GM18526 (cell line): ENCODE data around the gene COX14.

ENCODE experiments used
- POLR2A ChIP-seq: IDR thresholded peaks from 3 replicates; pipeline ENCODE4 v1.6.1; 2011; ENCODE audit not compliant: insufficient read length; ENCODE audit errors: extremely low read depth

COX14 gene

DNA sequence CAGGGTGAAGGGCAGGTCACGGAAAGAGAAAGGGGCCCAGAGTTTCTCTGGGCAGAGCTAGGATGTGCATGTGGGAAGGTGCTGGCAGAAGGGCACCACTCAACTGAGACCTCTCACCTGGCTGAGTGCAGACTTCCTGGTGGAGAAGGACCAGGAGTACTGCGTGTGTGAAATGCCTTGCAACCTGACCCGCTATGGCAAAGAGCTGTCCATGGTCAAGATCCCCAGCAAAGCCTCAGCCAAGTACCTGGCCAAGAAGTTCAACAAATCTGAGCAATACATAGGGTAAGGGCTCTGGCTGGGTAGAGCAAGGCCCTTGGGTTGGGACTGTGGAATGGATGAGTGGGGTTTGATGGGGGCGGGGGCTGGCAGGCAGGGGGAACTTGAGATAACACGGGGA lies 32.3 kb upstream of the COX14 start:
- TF ChIP-seq POLR2A: no peak

DNA sequence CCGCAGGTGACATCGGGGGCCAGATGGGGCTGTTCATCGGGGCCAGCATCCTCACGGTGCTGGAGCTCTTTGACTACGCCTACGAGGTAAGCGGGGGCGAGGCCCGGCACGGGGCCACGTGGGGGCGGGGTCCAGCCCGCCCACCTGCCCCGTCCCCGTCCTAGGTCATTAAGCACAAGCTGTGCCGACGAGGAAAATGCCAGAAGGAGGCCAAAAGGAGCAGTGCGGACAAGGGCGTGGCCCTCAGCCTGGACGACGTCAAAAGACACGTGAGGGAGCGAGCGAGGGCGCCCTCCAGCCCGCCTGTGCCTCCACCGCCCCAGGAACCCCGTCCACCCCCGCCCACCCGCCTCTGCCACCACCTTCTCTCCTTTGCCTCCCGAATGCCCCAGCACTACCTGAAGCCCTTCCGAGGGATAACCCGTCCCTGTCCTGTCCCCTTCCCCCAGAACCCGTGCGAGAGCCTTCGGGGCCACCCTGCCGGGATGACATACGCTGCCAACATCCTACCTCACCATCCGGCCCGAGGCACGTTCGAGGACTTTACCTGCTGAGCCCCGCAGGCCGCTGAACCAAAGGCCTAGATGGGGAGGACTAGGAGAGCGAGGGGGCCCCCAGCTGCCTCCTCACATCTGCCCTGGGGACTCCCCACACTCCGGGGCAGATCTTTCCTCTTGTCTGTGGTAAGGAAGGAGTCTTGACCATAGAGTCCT lies 30.8 kb upstream of the COX14 start:
- TF ChIP-seq POLR2A: no peak

DNA sequence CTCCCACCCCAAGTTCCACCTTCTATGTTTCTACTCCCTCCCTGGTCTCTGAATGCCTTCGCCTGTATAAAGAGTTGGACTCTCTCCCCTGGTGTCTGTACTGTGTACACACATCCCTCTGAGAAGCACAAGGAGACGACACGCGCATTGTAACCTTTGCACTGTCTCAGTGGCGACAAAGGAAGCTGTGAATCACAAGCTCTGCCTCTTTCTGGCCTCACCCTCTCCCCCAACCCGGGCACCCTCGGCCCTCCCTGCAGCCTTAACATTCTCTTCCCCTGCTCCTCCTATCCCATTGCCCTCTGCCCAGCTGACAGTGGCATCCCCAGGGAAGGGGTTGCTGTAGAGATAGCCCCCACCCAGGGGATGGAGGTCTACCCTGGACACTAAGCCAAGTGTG lies 29.4 kb upstream of the COX14 start:
- TF ChIP-seq POLR2A: no peak

DNA sequence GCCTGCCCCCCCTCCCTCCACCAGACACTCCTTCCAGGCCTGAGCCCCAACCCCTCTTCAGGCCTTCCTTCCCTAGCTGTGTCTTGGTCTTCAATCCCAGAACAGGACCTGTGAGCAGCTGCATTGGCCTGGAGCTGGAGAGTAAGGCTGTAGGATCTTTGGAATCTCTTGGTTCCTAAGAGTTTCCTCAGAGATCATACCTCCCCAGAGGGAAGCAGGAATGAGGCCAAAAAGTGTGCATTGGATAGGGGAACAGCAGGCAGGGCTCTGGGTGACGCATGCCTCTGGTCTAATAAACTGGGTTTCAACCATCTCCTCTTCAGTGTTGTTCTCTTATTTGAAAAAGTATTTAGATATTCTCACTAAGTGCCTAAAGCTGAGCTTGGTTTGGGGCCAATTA lies 28.7 kb upstream of the COX14 start:
- no peak for TF ChIP-seq POLR2A

DNA sequence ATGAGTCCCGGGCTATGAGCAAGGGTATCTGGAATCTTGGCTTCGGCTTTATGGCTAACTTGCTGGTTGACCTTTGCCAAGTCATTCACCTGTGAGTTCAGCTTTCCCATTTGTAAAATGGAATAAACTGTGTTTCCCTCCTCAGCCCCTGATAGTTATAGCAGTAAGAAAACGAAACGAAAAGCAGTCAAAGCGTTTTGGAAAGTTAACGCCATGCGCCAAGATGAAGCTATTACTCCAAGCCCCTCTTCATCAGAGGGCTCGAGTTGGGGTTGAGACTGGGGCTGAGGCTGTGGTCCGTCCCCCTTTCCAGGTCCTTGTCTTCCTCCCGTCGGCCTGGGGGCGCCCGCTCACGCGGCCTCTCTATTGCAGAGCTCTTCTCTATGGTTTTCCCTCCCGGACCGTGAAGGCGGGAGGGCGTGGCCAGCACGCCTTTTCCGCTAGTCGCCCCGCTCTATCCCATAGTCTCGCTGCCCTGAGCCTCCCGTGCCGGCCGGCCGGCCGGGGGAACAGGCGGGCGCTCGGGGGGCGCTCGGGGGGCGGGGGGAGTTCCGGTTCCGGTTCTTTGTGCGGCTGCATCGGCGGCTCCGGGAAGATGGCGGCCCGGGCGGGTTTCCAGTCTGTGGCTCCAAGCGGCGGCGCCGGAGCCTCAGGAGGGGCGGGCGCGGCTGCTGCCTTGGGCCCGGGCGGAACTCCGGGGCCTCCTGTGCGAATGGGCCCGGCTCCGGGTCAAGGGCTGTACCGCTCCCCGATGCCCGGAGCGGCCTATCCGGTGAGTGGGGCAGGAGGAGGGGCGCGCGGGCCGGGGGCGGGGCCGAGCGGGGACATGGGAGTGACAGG lies 27.0 kb upstream of the COX14 start, which contains the start of gene SMARCD1:
Gene SMARCD1, plus strand, starts transcription at position 568 of the 840 bp plus-strand sequence. Its CDS starts 28 bp downstream, at position 596.
- peak; percentile 51 for TF ChIP-seq POLR2A

DNA sequence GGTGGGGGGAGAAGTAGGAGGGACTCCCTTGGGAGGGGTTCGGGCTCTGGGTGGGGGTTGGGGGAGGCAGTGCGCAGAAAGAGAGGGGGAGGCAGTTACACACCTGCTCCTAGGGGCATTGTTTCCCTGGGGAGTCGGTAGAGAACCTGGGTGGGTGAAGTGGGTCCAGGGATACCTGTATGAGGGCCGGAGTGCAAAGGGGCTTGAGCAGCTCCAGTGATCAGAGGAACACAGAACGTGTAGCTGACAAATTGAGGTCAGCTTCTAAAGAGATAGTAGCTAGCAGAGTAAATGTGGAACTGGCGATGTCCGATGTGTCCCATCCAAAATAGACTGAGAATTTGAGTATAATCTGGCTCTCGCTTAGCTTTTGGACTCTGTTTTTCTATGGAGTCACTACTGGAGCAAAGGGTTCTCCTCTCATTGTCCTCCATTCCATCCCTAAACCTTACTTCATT lies 26.4 kb upstream of the COX14 start:
- TF ChIP-seq POLR2A: no peak

DNA sequence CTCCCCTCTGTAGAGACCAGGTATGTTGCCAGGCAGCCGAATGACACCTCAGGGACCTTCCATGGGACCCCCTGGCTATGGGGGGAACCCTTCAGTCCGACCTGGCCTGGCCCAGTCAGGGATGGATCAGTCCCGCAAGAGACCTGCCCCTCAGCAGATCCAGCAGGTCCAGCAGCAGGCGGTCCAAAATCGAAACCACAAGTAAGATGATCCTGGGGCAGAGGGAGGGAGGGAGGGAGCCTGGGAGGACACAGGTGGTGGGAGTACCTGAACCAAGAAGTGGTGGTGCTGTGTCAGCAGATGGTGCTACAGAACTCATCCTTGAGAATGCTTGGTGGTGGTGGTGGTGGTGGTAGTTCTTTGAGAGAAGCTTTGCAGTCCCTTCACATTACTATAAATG lies 25.9 kb upstream of the COX14 start:
- no peak for TF ChIP-seq POLR2A

DNA sequence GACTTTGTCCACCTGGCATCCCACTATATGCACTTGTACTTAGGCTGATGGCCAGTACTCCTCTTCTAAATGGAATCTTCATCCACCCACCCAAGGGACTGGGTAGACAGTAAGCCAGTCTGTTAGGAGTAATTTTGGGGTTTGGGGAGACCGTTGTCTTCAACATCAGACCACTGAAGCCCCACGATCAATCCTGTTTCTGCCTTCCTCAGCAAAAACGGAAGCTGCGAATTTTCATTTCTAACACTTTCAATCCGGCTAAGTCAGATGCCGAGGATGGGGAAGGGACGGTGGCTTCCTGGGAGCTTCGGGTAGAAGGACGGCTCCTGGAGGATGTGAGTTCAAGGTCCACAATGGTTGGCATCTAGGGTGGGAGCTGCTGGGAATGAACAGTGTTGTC lies 24.9 kb upstream of the COX14 start:
- TF ChIP-seq POLR2A: no peak

DNA sequence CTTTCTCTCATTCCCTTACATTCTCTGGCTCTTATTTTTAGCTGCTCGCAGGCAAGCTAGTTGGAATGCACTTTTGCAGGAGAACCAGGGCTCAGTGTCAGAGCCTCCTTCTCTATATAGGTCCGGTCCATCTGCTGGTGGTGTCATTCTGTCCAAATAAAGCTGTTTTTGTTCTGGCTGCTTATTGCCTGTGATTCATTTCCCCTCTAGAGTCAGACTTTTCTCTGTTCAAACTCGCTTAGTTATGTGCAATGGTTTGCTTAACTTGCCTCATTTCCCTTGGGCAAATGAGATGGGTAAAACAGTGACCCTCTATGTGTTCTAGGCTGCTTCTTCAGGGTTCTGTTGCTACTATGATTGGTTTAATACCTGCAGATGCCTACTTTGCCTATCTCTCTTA lies 24.0 kb upstream of the COX14 start:
- no peak for TF ChIP-seq POLR2A

DNA sequence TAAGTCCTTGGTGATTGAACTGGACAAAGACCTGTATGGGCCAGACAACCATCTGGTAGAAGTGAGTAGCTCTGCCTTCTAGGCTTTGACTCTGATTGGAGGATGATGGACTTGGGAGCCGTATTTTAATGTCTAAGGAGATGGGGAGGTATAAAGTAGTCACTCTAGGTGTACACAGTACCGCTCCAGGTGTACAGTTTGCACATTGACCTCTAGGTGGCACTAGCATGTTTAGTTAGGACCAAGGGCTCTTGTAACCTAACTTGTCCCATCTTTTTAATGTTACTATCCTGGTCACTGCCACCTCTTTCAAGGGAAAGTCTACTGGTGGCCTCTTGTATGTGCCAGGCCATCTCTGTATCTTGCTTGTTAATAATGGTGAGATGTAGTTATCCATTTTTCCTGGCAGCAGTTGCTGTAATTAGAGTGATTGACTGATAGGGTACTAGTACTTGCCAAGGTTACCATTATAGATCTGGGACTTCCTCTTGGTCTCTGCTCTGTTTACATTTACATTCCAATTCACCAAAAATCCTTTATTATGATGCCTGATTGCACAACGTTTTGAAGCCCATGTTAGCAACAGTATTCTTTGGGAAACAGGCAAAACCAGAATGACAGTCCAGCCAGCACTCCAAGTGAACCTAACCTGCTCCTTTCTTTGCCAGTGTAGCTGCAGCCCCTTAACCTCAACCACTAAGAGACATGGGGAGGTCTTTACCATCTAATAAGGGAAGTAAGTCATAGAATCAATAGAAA lies 23.3 kb upstream of the COX14 start:
- TF ChIP-seq POLR2A: no peak

DNA sequence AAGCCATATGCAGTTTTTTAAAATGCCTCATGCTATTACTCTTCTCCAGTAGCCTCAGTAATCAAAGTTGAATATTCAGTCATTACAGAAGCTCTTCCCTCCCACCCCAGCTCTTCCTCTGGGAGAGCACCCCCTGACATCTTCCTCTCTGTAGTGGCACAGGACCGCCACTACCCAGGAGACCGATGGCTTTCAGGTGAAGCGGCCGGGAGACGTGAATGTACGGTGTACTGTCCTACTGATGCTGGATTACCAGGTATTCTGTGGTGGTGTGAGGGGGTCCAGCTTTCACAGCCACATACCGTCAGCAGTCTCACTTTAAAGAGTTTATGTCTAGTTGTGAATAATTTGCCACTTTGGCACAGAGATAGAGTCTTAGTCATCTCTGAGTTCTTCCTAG lies 22.3 kb upstream of the COX14 start:
- TF ChIP-seq POLR2A: no peak

DNA sequence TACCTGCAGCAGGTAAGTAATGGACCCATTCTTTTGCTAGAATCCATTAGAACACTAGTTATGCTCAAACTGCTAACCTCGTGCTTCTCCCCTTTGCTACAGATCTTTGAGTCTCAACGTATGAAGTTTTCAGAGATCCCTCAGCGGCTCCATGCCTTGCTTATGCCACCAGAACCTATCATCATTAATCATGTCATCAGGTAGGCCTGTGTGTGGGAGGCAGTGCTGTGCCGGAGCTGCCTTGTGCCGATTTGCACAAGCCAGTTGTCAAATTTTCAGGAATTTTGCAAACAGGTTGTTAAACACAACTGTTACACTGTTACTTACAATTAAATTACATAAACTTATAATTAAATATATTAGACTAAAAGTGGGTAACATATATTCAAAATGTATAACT lies 21.6 kb upstream of the COX14 start:
- no peak for TF ChIP-seq POLR2A

DNA sequence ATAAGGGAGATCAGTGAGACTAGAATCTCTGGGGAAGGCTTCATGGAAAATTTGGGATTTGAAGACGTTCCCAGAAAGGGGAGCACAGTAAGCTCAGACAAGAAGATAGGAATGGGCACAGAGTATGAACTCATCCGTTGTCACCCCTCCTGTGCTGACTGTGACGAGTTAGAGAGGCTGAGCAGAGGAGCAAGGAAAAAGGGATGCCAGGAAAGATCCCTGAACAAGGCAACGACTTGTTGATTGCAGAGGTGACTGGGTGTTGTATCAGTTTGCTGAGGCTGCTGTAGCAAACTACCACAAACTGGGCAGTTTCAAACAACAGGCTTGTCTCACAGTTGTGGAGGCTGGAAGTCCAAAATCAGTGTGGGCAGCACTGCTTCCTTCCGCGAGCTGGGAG lies 14.1 kb upstream of the COX14 start:
- TF ChIP-seq POLR2A: no peak

DNA sequence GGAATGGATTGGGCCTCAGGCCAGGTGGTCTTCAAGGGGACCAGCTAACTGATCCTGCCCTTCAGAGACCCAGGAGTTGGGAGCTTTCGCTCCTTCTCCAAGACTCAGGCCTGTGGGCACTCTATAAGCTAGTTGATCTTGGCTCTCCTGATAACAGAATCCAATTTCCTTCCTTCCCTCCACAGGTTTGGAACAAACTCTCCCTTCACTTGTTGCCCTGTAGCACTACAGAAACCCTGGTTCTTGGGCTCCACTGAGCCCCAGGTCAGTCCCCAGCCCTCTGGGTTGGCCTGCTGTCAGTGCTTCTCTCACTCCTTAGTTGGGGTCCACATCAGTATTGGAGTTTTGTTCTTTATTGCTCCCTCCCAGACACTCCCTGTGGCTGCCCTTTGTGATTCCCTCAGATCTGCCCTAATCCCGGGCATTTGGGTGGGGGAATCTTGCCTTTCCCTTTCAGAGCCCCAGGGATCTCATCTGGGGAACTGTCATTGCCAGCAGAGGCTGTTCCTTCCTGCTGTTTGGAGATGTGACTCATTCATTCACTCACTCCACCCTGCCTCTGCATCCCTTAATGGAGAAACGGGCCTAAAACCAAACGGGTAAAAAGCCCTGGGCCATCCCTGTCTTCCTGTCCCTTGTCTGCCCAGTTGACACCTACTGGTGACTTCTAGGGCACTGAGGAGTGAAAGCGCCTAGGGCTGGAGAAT lies 12.6 kb upstream of the COX14 start:
- TF ChIP-seq POLR2A: no peak

DNA sequence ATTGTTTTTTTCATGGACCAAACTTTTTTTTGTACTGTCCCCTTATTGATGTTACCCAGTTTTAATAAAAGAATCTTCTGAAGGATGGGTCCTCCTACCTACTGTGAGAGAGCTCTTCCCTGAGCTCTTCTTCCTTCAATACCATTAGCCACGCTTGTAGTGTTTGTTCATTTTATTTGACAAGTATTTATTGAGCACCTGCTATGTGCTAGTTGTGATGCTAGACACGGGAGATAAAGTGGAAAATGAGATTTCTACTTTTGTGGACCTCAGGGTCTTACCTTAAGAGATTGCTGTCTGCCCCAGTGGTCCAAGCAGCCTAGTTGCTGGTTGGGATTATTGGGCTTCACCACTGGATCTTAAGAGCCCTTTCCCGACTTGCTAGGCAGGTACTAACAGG lies 11.5 kb upstream of the COX14 start:
- no peak for TF ChIP-seq POLR2A
